HG03460 (cell line): ENCODE measurements around the gene RBM17.
"Not testable (repeated sequence)": the region's sequence is repeated elsewhere in the genome, so short reads cannot be mapped to it uniquely, and the experiment has no call there.

Source experiments
- ATAC-seq: cut with Tn5 transposase; IDR thresholded peaks from one replicate; pipeline ENCODE4 v1.9.1; 2021; ENCODE audit not compliant: unreplicated experiment

Gene RBM17

DNA sequence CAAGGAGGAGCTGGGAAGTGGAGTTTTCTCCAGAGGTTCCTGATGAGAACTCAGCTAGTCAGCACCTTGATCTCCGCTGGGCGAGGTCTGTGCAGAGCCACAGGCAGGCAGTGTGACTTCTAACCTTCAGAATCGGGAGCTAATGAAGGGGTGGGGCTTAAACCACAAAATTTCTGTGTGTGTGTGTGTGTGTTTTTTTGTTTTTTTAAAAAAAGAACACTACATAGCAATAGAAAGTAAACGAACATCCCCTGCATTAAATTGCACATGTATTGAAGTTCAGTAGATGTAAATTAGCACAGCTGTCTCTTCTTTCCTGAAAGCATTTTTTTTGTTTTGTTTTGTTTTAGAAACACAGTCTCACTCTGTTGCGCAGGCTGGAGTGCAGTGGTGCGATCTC is 46.2 kb downstream of the RBM17 start:
- no peak for ATAC-seq

GRCh38 chr10:6135589-6136168 is 46.8 kb downstream of the RBM17 start:
- no peak for ATAC-seq

DNA sequence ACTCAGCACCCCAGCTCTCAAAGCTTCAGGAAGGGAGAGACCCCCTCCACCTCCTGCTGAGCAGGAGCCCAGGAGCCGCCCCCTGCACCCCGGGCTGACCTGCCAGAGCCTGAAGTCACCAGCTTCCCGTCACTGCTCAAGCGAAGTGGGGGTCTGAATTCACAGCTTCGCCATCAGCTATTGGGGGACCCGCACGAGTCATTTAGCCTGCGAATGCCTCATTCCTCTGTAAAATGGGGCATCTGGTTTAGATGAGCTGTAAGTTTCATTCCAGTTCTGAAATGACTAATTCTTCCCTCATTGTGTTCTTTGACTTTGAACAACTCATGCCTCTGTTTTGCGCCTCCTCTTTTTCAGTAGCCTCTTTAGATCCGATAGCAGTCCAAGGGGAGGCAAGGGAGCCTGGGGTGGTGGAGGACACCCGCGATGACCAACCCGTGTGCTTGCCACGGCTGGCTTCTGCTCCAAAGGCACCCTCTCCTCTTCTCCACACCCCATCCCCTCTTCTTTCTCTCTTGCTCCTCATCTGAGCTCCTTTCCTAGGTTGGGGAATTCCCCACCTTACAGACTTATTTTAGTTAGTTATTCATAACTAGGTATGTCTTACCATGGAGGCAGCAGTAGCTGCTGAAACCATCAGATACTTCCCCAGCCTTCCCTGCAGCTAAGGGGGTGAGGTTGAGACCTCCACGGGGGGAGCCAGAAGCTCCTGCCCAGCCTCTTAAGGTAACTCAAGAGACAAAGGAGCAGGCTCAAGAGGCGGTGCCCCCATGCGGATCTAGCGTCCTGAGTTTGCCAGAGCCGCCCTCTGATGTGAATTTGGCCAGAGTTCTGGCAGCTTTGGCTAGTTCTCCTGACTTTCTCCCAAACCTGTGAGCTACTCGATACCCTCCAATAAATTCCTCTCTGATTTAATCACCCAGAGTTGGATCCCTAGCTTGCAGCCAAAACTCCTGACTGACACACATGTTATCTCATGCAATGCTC is 47.7 kb downstream of the RBM17 start:
- ATAC-seq, result peak; percentile 42

DNA sequence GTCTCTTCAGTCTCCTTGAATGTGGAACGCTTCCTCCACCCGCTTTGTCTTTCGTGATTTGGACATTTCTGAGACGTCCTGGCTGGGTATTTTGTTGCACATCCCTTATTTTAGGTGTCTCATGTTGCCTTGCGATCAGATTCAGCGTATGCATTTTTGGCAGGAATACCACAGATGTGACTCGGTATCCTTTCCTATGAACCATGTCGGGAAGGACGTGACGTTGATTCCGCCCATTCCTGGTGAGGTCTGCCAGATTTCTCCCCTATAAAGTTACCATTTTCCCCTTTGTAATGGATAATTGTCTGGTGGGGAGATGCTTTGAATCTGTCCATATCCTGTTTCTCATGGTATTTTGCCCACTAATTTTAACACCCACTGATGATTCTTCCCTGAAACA is 49.6 kb downstream of the RBM17 start:
- no peak for ATAC-seq

DNA sequence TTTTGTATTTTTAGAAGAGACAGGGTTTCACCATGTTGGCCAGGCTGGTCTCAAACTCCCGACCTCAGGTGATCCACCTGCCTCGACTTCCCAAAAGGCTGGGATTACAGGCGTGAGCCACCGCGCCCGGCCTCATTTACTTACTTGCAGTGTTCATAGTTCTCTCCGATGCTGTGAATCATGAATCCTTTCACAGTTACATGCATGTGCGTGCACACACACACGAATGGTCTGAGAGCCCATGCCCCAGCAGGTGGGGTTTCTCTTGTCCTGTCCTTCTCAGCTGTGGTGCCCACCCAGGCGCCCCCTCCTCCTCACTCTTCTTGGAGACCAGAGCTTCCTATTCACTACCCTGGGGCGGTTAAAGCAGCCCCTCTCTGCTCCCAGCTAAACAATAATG is 50.6 kb downstream of the RBM17 start:
- ATAC-seq, result no peak

GRCh38 chr10:6140141-6140841 is 51.5 kb downstream of the RBM17 start:
- ATAC-seq, result no peak

GRCh38 chr10:6140965-6141295 is 52.1 kb downstream of the RBM17 start:
- no peak for ATAC-seq

- ATAC-seq, result peak; percentile 55
Measured at GRCh38 chr10:6141296-6142151, 52.7 kb downstream of the RBM17 start.

- not testable (repeated sequence) for ATAC-seq
Measured at GRCh38 chr10:6142186-6142585, 53.4 kb downstream of the RBM17 start.

- ATAC-seq, result no peak
Measured at GRCh38 chr10:6142644-6143043, 53.8 kb downstream of the RBM17 start.

GRCh38 chr10:6143181-6143580 is 54.3 kb downstream of the RBM17 start:
- no peak for ATAC-seq

- peak; percentile 68 for ATAC-seq
Measured at GRCh38 chr10:6144406-6145165, 55.8 kb downstream of the RBM17 start.

GRCh38 chr10:6145166-6145987 is 56.5 kb downstream of the RBM17 start:
- ATAC-seq, result no peak

DNA sequence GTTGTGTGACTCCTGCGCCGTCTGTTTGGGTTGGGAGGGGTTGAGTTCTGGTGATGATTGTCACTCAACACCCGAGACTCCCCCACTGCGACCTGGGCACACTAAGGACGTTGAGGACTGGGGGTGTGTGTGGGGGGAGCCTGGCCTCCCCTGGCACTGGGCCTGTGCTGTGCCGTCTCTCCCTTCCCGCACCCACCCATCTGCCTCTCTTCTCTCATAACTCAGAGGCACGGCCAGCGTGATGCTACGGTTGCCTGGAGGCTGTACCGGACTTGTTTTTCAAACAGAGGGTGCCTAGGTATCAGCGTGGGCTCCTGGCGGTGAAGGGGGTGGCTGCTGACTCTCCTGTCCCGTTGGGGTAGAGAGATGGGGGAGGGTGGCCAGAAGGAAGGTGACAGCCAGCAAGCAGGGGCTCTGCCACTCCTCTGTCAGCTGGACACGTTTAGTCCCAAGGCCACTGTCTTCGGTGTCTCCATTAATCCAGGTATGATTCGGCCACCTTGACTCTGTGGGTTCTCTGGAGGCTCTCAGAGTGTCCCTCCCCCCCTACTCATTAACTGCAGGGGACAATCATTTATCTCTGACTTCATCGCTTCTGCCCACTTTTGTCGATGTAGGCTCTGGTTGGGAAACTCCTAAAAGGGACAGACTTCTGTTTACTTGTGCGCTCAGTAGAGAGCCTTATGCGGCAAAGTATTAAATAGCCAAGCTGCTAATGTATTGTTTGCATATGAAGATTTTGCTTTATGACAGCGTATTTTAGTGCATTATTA is 57.4 kb downstream of the RBM17 start:
- no peak for ATAC-seq

GRCh38 chr10:6146921-6147320 is 58.1 kb downstream of the RBM17 start:
- ATAC-seq, result no peak

GRCh38 chr10:6148251-6148701 is 59.4 kb downstream of the RBM17 start:
- ATAC-seq, result no peak

DNA sequence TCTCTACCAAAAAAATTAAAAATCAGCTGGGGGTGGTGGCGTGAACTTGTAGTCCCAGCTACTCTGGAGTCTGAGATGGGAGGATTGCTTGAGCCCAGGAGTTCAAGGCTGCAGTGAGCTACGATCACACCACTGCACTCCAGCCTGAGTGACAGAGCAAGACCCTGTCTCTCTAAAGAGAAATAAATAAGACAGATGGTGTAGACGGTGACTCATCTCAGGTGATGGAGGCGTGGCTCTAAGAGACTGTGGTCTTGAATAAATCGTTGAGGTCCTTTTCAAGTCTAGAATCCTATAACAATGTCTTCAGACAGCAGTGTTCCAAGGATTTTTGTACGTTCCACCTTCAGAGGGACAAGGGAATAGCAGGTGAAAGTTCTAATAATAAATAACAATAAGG is 60.1 kb downstream of the RBM17 start:
- no peak for ATAC-seq
